ENCODE results near the gene C19orf38.
"Not testable (repeated sequence)": the region's sequence is repeated elsewhere in the genome, so short reads cannot be mapped to it uniquely, and the experiment has no call there.

Gene C19orf38

GRCh38 chr19:10862561-10863106, 14.4 kb downstream of the C19orf38 start:
- DNase-seq (ENCODE audit: low spot score) = no peak
- H3K4me3 ChIP-seq = no peak overlapping the region
- TF ChIP-seq CTCF (IDR thresholded peaks at IDR 0.05) = no peak
- H3K27ac ChIP-seq = no peak overlapping the region

- no peak overlapping the region for H3K4me3 ChIP-seq
- H3K27ac ChIP-seq = no peak overlapping the region
- TF ChIP-seq CTCF (IDR thresholded peaks at IDR 0.05) = no peak
- no peak for DNase-seq (ENCODE audit: low spot score)
These were observed 15.0 kb downstream of the C19orf38 start for GRCh38 chr19:10863107-10863717.

- Histone ChIP-seq H3K27ac (no peak overlapping the region), H3K4me3 (peak overlapping the region; percentile 39)
- peak; percentile 84 for DNase-seq (ENCODE audit: low spot score)
- peak; percentile 62 for TF ChIP-seq CTCF (IDR thresholded peaks at IDR 0.05)
These were observed 16.3 kb downstream of the C19orf38 start for GRCh38 chr19:10864538-10864899.

GRCh38 chr19:10866495-10866894, 18.3 kb downstream of the C19orf38 start:
- no peak for DNase-seq (ENCODE audit: low spot score)
- Histone ChIP-seq H3K4me3 (no peak overlapping the region), H3K27ac (no peak overlapping the region)
- TF ChIP-seq CTCF (IDR thresholded peaks at IDR 0.05) = no peak

GRCh38 chr19:10868872-10869547, 20.8 kb downstream of the C19orf38 start:
- Histone ChIP-seq H3K27ac (no peak overlapping the region), H3K4me3 (no peak overlapping the region)
- DNase-seq (ENCODE audit: low spot score) = no peak
- TF ChIP-seq CTCF (IDR thresholded peaks at IDR 0.05) = no peak

- not testable (repeated sequence) for H3K4me3 ChIP-seq; DNase-seq (ENCODE audit: low spot score); H3K27ac ChIP-seq
These were observed 21.7 kb downstream of the C19orf38 start for GRCh38 chr19:10869872-10870311.

- peak overlapping the region; percentile 79 for H3K4me3 ChIP-seq
- peak overlapping the region; percentile 61 to 92 for H3K27ac ChIP-seq
- no peak for DNase-seq (ENCODE audit: low spot score)
- no peak for TF ChIP-seq CTCF (IDR thresholded peaks at IDR 0.05)
These were observed 22.3 kb downstream of the C19orf38 start for GRCh38 chr19:10870501-10870954.

Measured in coronary artery (tissue), 2 donors.